ENCODE measurements around the gene ZNF599.

GRCh38 chr19:34713262-34713637 lies 59.8 kb downstream of the ZNF599 start:
- no peak for TF ChIP-seq EZH2 (IDR thresholded peaks at IDR 0.05; ENCODE audit: low read length)
- TF ChIP-seq, protein P1, sequence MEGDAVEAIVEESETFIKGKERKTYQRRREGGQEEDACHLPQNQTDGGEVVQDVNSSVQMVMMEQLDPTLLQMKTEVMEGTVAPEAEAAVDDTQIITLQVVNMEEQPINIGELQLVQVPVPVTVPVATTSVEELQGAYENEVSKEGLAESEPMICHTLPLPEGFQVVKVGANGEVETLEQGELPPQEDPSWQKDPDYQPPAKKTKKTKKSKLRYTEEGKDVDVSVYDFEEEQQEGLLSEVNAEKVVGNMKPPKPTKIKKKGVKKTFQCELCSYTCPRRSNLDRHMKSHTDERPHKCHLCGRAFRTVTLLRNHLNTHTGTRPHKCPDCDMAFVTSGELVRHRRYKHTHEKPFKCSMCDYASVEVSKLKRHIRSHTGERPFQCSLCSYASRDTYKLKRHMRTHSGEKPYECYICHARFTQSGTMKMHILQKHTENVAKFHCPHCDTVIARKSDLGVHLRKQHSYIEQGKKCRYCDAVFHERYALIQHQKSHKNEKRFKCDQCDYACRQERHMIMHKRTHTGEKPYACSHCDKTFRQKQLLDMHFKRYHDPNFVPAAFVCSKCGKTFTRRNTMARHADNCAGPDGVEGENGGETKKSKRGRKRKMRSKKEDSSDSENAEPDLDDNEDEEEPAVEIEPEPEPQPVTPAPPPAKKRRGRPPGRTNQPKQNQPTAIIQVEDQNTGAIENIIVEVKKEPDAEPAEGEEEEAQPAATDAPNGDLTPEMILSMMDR (optimal IDR thresholded peaks at IDR 0.05 in 1 of 3, IDR thresholded peaks at IDR 0.05 in 1 of 3, conservative IDR thresholded peaks at IDR 0.05 in 1 of 3; ENCODE audit: extremely low read depth in 1 of 3, insufficient read depth in 2 of 3, low read length in 3 of 3): no peak

Data from keratinocyte (primary cell).